ENCODE data around the gene PTPN21. TPM values are rescaled to one million over a fixed set of nuclear protein-coding genes. Genes with fewer than 3 reads are reported as not detected.

Gene PTPN21
- total and polyA plus RNA-seq, 9 of the 15 experiments (the other 6 are each of a cell fraction or from before 2014, with no cell fraction given): 0.06 to 1.9 (median 0.94) TPM

DNA sequence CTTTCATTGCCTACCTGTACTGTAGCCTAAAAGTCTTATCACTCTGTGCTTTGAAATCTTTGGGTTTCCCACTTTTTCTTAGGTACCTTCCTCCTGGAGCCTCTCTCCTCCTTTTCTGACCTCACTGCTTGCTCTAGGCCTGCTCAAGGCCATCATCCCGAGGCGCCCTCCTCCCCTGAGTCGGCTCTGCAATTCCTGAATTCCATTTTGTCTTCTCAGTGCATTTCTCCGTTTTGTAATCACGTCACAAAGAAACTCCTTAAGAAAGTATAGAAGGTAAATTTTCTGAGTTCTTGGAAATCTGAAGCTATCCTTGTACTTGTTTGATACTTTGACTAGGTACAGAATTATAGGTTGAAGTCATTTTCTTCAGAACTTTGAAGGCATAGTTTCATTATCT is 33.3 kb upstream of the PTPN21 start:
- in situ Hi-C loops (cut with MboI) (no loop called here), intact Hi-C loops (cut with micrococcal nuclease) (no loop called here)
- ChIA-PET CTCF (ENCODE audit: low intra/inter-chr PET ratio) (no interaction called here), POLR2A (no interaction called here)
- H3K4me1 ChIP-seq (replicated peaks in 1 of 2; ENCODE audit: control insufficient read depth in 2 of 2, insufficient read depth in 2 of 2, low read length in 2 of 2): no peaks in the 10 kb centered on the region
- FAIRE-seq: no peak
- no peaks in the 10 kb centered on the region for H3K27me3 ChIP-seq (ENCODE audit: control insufficient read depth in 2 of 2, insufficient read depth in 2 of 2, low read length in 2 of 2)
- ATAC-seq: no peak
- H3K36me3 ChIP-seq (ENCODE audit: control insufficient read depth, insufficient read depth, low read length): peaks cover 53% of the 10 kb centered on the region
- no peak overlapping the region for H3K9ac ChIP-seq (ENCODE audit: insufficient read depth in 1 of 2, low read depth in 2 of 2, low read length in 2 of 2)
- H3K9me3 ChIP-seq (replicated peaks; ENCODE audit: control insufficient read depth, insufficient read depth, low read depth, low read length): no peaks in the 10 kb centered on the region
- H2AFZ ChIP-seq (ENCODE audit: low read depth, low read length): no peak overlapping the region
- DNase-seq (ENCODE audit: extremely low read depth in 1 of 4, low spot score in 3 of 4): no peak
- 94% methylated on average over 5 of the region's 5 CpGs for WGBS (ENCODE audit: insufficient coverage, low coverage, missing lambda C conversion rate)
- no peak overlapping the region for H3K27ac ChIP-seq (ENCODE audit: extremely low read depth, low read depth, low read length)
- BruUV-seq (replicated peaks): no TSS peak
- H3K79me2 ChIP-seq (ENCODE audit: control insufficient read depth, insufficient read depth, low read length): no peaks in the 10 kb centered on the region
- no peaks in the 10 kb centered on the region for H4K20me1 ChIP-seq (replicated peaks; ENCODE audit: control insufficient read depth, insufficient read depth, low read length)
- H3K4me3 ChIP-seq: no peak overlapping the region
- no peaks in the 10 kb centered on the region for H3K9me1 ChIP-seq (ENCODE audit: control insufficient read depth, insufficient read depth, low read length)
- no peak overlapping the region for H3K4me2 ChIP-seq (ENCODE audit: insufficient read depth, low read length)
- TF ChIP-seq HEY1 (CRISPR knock-in tag; IDR thresholded peaks at IDR 0.05; ENCODE audit: borderline replicate concordance) (no peak), HMGN3 (IDR thresholded peaks at IDR 0.05; ENCODE audit: borderline replicate concordance, extremely low read depth, insufficient read length, low read depth, low read length) (no peak), ZBED1 (IDR thresholded peaks at IDR 0.05) (no peak), PRPF4 (IDR thresholded peaks at IDR 0.05; ENCODE audit: insufficient read depth, low read depth, low read length, poor library complexity, severe bottlenecking) (no peak), SIX5 (IDR thresholded peaks at IDR 0.05; ENCODE audit: borderline replicate concordance in 1 of 2, insufficient read depth in 1 of 2, low read depth in 1 of 2, low read length in 2 of 2) (no peak), TGIF2 (CRISPR knock-in tag; IDR thresholded peaks at IDR 0.05) (no peak), CBX5 (IDR thresholded peaks at IDR 0.05; ENCODE audit: borderline replicate concordance, low read depth) (no peak), ZBTB17 (CRISPR knock-in tag; IDR thresholded peaks at IDR 0.05) (no peak), RAD21 (CRISPR knock-in tag; conservative IDR thresholded peaks at IDR 0.05 in 1 of 2, IDR thresholded peaks at IDR 0.05 in 1 of 2) (no peak), ZFP36 (IDR thresholded peaks at IDR 0.05; ENCODE audit: low read depth, low read length, partially characterized antibody) (no peak), SRSF7 (optimal IDR thresholded peaks at IDR 0.05; ENCODE audit: low read depth, low read length) (no peak), HNRNPK (IDR thresholded peaks at IDR 0.05; ENCODE audit: low read depth, low read length, poor library complexity, severe bottlenecking) (no peak), FOS (IDR thresholded peaks at IDR 0.05; ENCODE audit: extremely low read depth, insufficient read length) (no peak)
- TF ChIP-seq, protein P1, sequence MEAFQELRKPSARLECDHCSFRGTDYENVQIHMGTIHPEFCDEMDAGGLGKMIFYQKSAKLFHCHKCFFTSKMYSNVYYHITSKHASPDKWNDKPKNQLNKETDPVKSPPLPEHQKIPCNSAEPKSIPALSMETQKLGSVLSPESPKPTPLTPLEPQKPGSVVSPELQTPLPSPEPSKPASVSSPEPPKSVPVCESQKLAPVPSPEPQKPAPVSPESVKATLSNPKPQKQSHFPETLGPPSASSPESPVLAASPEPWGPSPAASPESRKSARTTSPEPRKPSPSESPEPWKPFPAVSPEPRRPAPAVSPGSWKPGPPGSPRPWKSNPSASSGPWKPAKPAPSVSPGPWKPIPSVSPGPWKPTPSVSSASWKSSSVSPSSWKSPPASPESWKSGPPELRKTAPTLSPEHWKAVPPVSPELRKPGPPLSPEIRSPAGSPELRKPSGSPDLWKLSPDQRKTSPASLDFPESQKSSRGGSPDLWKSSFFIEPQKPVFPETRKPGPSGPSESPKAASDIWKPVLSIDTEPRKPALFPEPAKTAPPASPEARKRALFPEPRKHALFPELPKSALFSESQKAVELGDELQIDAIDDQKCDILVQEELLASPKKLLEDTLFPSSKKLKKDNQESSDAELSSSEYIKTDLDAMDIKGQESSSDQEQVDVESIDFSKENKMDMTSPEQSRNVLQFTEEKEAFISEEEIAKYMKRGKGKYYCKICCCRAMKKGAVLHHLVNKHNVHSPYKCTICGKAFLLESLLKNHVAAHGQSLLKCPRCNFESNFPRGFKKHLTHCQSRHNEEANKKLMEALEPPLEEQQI (IDR thresholded peaks at IDR 0.05): no peak
- TF ChIP-seq, protein P2, sequence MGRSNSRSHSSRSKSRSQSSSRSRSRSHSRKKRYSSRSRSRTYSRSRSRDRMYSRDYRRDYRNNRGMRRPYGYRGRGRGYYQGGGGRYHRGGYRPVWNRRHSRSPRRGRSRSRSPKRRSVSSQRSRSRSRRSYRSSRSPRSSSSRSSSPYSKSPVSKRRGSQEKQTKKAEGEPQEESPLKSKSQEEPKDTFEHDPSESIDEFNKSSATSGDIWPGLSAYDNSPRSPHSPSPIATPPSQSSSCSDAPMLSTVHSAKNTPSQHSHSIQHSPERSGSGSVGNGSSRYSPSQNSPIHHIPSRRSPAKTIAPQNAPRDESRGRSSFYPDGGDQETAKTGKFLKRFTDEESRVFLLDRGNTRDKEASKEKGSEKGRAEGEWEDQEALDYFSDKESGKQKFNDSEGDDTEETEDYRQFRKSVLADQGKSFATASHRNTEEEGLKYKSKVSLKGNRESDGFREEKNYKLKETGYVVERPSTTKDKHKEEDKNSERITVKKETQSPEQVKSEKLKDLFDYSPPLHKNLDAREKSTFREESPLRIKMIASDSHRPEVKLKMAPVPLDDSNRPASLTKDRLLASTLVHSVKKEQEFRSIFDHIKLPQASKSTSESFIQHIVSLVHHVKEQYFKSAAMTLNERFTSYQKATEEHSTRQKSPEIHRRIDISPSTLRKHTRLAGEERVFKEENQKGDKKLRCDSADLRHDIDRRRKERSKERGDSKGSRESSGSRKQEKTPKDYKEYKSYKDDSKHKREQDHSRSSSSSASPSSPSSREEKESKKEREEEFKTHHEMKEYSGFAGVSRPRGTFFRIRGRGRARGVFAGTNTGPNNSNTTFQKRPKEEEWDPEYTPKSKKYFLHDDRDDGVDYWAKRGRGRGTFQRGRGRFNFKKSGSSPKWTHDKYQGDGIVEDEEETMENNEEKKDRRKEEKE (IDR thresholded peaks at IDR 0.05; ENCODE audit: borderline replicate concordance in 1 of 2, control insufficient read depth in 1 of 2, low read depth in 2 of 2, low read length in 1 of 2): no peak
- TF ChIP-seq, protein P3, sequence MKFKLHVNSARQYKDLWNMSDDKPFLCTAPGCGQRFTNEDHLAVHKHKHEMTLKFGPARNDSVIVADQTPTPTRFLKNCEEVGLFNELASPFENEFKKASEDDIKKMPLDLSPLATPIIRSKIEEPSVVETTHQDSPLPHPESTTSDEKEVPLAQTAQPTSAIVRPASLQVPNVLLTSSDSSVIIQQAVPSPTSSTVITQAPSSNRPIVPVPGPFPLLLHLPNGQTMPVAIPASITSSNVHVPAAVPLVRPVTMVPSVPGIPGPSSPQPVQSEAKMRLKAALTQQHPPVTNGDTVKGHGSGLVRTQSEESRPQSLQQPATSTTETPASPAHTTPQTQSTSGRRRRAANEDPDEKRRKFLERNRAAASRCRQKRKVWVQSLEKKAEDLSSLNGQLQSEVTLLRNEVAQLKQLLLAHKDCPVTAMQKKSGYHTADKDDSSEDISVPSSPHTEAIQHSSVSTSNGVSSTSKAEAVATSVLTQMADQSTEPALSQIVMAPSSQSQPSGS (CRISPR knock-in tag; IDR thresholded peaks at IDR 0.05): no peak
